NCI-H460 (cell line): ENCODE results near the gene MDM1. TPM values are rescaled to one million over a fixed set of nuclear protein-coding genes. Genes with fewer than 3 reads are reported as not detected.
A peak's percentile ranks its signal among the peaks of the same experiment; 100 is the strongest.

Experiments used
- DNase-seq: peaks from one replicate; pipeline ENCODE4 v3.0.0-alpha.2; 2016; ENCODE audit warnings: low read depth; ENCODE audit errors: extremely low read depth
- total RNA-seq: library from RNA; depleted of rRNA; stranded (reverse); fragments of >200 nt; shearing (Covaris generic); gene quantifications from 2 replicates; pipeline ENCODE4 v1.2.3, GENCODE V29; 2014

Gene MDM1
- total RNA-seq, 1 experiment from 2014 or later, result 16.9 TPM

GRCh38 chr12:68358532-68359485 is 26.6 kb upstream of the MDM1 start:
- DNase-seq, result peak; percentile 76

- DNase-seq, result no peak
Measured at GRCh38 chr12:68356986-68357385, 24.8 kb upstream of the MDM1 start.

GRCh38 chr12:68356060-68356695 is 24.0 kb upstream of the MDM1 start:
- no peak for DNase-seq

- no peak for DNase-seq
Measured at GRCh38 chr12:68354977-68355541, 22.9 kb upstream of the MDM1 start.

- DNase-seq, result no peak
Measured at GRCh38 chr12:68352067-68352466, 19.9 kb upstream of the MDM1 start.

- no peak for DNase-seq
Measured at GRCh38 chr12:68350753-68351152, 18.6 kb upstream of the MDM1 start.

GRCh38 chr12:68349921-68350606 is 17.9 kb upstream of the MDM1 start:
- DNase-seq, result no peak

- no peak for DNase-seq
Measured at GRCh38 chr12:68349220-68349621, 17.1 kb upstream of the MDM1 start.

- DNase-seq, result no peak
Measured at GRCh38 chr12:68348419-68348818, 16.3 kb upstream of the MDM1 start.

- no peak for DNase-seq
Measured at GRCh38 chr12:68345763-68346162, 13.6 kb upstream of the MDM1 start.

- DNase-seq, result no peak
Measured at GRCh38 chr12:68344126-68344525, 12.0 kb upstream of the MDM1 start.

- DNase-seq, result no peak
Measured at GRCh38 chr12:68342966-68343365, 10.8 kb upstream of the MDM1 start.

- DNase-seq, result no peak
Measured at GRCh38 chr12:68341822-68342221, 9.7 kb upstream of the MDM1 start.

- DNase-seq, result no peak
Measured at GRCh38 chr12:68340404-68341270, 8.5 kb upstream of the MDM1 start.

GRCh38 chr12:68336889-68337303 is 4.7 kb upstream of the MDM1 start:
- DNase-seq, result no peak

GRCh38 chr12:68335462-68335861 is 3.3 kb upstream of the MDM1 start:
- no peak for DNase-seq

- DNase-seq, result peak; percentile 28
Measured at GRCh38 chr12:68334132-68334531, 2.0 kb upstream of the MDM1 start.

GRCh38 chr12:68332728-68333630 is 817 bp upstream of the MDM1 start:
- no peak for DNase-seq

GRCh38 chr12:68331500-68331868 is 678 bp downstream of the MDM1 start:
- DNase-seq, result no peak
